MM.1S (cell line): ENCODE measurements around the gene ATP11B.

Source experiments
- CTCF ChIP-seq: fragments of 300-600 bp; sonication (generic); IDR thresholded peaks from 2 replicates; pipeline ENCODE4 v1.5.1; 2016; ENCODE audit warnings: antibody characterized with exemption, low read length, mixed read lengths
- EZH2phosphoT487 ChIP-seq: fragments of 300-600 bp; sonication (generic); IDR thresholded peaks from 2 replicates; pipeline ENCODE4 v1.6.1; 2018; ENCODE audit warnings: antibody characterized with exemption, low read length

- TF ChIP-seq EZH2phosphoT487 (no peak), CTCF (peak; percentile 46; the same call in 1 of the 2 replicates)
Observed at GRCh38 chr3:182837855-182838454, 44.7 kb downstream of the ATP11B start.
